Activated CD4-positive, alpha-beta T cell treated with anti-CD3 and anti-CD28 coated beads, Interleukin-2, amount 50 U/mL, for 4 hours (primary cell): ENCODE data around the gene ERI3.
A peak's percentile ranks its signal among the peaks of the same experiment; 100 is the strongest.

Experiments used
- DNase-seq, 2 experiments: peaks; one replicate each; pipeline ENCODE4 v3.0.0-alpha.2; 2020

ERI3 gene

DNA sequence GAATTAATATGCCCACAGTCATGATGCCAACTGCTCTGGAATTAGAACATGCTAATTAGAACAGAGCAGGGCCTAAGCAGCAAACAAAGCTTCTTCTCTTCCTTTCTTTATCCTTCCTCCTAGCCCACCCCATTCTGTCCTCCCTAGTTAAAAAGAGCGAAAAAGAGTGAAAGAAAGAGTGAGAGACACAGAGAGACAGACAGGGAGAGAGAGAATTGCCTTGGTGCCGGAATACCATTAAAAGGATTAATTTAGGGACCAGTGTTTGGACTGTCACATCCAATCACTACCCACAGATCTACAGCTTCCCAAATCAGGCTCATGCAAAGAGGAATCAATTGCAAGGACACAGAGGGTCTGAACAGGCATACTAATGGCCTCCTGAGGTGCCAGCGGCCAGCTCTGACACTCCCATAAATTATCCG, 7.0 kb downstream of the ERI3 start:
- DNase-seq, result no peak

DNA sequence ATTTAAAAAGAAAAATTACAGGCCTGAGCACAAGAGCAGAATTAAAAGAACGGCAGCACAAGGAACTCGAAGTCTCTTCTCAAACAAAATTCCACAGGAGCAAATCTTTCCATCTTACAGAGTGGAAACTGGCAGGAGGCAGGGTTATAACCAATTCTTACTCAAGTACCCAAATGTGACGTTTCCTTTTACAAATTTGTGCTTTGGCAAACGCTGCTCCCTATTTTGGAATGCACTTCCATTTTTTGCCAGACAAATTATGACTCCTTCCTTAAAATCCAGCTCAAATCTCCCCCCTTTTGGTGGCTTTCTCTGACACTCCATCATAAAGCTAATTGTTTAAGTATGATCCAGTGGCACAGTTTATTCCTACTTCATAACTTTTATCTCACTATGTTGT, 7.8 kb downstream of the ERI3 start:
- DNase-seq, result no peak

DNA sequence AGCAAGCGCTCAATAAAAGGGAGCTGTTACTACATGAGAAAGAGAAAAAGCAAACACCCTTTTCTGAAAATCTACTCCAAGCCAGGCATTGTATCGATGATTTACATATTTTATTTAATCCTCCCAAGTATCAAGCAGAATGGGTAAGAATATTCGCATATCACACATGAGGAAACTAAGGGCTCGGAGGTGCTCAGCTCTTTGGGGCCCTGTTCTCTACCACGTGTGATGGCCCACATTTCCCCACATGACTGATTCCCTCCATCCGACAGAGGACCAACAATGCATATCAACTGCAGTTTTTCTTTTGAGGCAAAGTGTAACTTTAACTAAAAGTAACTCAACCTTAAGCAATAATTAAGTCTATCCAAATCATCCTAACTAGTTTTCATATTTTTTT, 8.2 kb downstream of the ERI3 start:
- DNase-seq, result no peak

DNA sequence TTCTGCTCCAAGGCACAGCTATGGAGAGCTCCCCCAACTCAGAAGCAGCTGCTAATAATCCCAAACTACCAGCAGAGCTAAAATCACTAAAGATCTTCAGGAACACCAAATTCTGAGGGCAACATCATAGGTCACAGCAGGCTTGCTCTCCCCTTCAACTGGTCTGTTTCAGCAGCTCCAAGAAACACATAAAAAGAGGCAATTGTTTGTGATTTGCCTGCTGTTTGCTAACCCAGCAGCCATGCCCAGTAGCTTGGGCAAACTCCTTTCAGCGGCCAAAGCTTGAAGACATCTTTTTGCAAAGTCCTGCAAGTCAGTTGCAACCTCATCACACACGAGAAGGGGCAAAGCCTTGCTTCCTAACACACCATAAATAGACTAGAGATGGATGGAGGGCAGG, 8.9 kb downstream of the ERI3 start:
- no peak for DNase-seq

DNA sequence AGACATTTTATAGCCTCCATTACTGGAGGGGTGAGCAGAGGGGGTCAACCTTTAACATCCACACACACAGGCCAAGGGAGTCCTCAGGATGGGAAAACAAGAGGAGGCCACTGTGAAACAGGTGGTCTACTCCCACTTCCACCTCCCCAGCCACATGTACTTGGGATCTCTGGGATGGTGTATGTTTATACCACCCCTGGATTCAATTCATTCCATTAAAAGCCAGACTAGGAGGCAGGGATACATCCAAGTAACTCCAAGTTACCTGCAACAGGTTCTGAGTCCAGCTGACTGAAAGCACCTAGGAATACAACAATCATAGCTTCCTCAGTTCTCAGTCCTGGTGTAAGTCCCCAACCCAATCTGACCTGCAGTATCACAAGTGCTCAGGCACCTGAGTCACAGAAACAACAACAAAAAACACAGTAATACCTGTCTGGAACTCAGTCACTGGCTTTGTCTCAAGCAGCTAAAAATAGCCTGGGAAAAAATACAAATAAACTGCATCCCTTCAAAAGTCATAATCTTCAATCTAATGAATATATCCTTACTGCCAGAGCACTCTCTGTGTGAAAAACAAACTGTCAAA, 9.8 kb downstream of the ERI3 start:
- DNase-seq, result no peak

DNA sequence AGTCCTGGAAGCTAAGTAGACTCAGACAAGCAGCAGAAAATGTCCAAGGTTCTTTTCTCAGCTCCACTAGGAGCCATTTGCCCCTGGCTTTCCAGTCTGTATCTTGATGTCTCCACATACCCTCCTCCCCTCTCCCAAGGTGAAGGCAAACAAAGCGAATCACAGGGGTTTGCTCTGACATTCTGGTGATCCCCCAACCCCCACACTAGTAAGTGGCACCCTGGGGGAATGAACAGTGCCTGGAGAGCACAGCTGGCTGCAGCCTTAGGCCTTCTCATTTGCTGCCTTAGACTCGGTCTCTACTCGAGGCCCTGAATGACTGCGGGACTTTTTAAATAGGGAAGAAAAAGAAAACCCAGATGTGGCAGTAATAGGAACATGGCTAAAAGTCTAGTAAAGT, 15.3 kb downstream of the ERI3 start:
- no peak for DNase-seq

DNA sequence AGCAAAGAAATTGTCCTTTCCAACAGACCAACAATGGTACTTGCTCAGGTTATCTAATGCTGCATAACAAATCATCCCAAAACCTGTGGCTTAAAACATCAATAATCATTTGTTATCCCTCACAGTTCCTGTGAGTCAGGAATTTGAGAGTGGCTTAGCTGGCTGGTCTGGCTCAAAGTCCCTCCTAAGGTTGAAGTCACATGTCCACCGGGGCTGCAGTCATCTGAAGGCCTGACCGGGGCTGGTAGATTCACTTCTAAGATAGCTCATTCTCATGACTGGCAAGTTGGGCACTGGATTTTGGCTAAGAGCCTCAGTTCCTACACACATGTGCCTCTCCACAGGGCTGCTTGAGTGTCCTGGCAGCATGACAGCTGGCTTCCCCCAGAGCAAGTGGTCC, 16.9 kb downstream of the ERI3 start:
- no peak for DNase-seq

DNA sequence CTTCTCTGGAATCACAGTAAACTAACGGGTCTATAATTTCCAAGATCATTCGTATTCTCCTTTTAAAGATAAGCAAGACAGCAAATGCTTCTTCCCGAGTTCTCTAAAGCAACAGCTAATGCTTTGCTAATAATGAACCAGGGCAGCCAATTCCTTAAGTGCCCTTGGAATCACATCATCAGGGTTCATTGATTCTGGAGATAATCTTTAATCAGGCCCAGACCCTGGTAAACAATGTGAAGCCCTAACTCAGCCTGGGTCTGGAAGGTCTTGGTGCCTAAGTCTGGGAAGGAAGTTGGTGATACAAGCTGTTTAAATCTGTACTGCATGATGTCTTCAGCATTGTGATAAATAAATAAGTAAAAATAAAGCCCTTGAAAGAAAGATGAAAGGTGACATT, 18.4 kb downstream of the ERI3 start:
- no peak for DNase-seq

DNA sequence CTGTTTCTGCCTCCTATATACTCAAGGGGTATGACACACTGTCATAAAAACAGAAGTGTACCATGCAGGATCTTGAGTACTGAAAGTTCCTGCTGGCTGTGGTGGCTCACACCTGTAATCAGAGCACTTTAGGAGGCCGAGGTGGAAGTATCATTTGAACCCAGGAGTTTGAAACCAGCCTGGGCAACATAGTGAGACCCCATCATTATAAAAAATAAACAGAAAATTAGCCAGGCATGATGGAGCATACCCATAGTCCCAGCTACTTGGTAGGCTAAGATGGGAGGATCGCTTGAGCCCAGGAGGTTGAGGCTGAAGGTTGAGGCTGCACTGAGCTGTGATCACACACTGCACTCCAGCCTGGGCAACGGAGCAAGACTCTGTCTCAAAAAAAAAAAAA, 20.1 kb downstream of the ERI3 start:
- DNase-seq, result no peak

DNA sequence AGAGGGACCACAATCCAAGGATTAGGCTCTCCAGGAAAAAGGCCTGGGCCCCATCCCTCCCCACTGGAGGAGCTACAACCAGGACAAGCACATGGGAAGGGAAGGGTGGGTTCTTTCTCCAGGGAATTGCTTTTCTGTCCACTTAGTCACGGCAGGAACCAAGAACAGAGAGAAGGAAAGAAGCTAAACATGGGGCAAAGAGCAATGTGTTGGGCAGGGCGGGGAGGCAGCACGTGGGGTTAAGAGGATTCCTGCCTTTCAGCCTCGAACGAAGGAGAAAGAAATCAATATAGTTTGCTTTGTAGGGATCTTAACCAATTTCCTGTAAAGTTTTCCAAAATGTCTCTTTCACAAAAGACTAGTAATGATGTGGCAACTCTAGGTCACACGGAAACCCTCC, 21.7 kb downstream of the ERI3 start:
- no peak for DNase-seq

DNA sequence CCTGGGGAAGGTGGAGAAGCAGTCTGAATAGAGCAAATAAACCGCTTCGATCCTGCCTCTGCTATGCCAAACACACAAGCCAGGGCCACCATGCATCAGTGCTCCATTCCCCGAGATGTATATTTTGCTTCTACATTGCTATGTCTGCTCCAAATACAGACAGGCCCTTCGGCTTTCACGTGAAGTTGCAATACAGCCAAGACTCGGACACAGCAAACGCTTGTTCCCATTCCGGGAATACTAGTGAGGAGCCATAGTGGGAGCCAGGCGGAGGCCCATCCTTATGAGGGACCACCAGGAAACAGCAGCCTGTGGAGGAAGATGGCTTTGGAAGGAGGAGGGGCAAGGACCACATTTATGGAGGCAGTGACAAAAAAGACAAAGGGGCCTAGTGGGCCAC, 22.6 kb downstream of the ERI3 start:
- DNase-seq, result no peak

DNA sequence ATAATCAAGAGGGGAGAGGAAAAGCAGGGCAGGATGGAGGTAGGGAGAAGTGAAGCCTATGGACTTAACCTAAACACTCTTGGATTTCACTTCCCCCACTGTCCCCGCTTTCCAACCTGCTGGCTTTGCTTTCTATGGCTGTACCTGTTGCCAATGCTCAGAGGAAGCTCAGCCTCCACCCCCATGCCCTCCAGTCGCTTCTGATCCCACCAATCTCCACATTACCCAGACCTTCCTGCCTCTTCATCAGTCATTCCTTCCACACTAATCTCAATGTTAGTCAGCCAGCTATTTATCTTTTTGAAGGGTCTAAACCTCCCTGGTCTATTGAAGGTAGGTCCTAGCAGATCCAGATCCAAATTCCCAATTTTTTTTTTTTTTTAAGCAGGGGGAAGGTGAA, 24.1 kb downstream of the ERI3 start:
- DNase-seq, result no peak

DNA sequence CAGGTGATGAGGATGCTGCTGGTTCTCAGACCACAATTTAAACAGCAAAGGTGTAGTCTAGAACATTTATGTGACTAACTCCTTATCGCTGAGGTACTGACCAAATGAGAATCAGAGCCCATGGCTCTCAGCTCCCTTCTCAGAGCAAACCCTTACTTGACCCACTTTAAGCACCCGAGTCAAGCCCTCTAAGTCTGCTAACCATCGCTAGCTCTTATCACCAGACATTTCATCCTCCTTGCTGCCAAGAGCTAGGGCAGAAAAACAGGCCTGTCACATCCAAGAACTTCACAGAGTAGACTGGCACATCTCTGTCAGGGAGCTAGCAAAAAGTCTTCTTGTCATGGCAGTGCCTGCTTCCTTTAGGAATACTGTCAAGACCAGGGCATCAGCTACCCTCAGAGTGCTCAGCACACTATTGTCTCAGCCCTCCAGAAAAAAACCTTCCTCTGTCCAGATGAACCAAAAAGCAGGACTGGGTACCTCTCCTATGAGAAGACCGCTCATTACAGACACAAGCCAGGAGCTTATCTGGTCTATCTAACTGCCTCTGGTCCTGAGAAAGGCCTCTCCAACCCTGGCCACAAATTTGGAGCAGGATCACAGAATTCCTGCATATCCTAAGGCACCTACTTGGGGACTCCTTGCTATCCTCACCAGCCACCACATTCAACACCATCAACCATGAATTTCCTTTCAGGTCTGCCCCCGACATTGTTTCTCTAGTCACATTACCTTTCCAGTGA, 26.2 kb downstream of the ERI3 start:
- no peak for DNase-seq

DNA sequence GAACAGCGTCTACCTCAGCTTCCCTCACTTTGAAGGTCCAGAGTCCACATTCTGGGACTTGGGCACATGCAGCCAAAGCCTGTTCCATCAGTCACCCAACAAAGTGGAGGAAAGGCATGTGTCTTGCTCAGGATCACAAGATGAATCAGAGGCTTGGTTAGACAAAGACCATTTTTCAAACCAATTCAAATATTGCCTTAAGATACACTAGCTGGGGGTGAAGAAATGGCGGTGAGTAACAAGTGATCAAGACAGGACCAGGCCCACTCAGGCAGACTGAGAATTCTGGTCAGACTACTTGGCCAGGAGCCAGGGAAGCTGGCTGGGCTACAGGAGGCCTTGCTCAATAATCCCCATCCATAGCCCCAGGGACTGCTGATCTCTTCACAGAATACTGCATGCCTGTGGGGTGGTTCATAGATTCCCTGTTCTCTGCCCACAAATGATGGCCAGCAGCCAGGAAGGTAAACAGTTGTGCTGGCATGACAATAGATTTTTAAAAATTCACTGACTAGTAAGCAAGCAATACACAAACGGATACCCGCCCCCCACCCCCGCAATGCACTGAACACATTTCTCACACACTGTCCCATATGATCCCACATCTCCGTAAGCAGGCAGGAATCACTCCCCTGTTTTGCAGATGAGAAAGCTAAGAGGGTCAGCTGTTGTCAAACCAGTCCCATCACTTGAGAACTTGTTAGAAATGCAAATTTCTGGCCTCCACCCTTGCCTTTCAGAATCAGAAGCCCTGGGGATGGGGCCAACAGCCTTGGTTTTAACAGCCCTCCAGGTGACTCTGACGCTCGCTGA, 27.2 kb downstream of the ERI3 start:
- DNase-seq, result no peak

DNA sequence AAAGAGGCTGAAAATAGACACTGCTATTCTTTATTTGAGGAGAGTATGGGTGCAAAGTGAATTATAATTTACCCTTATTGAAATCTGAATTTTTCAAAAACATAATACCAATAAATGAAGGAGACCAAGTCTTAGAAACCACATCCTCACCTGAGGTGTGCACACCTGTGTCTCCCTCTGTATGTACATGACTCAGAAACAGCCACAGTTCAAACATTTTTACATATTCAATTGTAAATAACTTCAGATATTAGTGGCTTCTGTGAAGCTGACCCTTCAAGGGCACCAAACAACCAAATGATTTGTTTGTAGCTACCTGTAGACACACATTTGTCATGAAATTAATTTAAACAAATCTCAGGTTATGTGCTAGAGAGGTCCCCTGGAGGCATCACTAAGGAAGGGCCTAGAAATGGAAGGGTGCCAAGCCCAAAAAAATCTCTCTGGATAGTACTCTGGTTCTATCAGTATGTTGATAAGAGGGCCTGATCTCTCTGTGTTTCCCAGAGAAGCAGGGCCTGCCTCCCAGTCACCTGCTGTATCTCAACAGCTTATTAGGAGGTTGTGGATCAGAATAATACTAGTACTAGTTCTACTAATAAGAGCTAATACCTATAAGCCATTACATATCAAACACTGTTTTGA, 28.1 kb downstream of the ERI3 start:
- no peak for DNase-seq

DNA sequence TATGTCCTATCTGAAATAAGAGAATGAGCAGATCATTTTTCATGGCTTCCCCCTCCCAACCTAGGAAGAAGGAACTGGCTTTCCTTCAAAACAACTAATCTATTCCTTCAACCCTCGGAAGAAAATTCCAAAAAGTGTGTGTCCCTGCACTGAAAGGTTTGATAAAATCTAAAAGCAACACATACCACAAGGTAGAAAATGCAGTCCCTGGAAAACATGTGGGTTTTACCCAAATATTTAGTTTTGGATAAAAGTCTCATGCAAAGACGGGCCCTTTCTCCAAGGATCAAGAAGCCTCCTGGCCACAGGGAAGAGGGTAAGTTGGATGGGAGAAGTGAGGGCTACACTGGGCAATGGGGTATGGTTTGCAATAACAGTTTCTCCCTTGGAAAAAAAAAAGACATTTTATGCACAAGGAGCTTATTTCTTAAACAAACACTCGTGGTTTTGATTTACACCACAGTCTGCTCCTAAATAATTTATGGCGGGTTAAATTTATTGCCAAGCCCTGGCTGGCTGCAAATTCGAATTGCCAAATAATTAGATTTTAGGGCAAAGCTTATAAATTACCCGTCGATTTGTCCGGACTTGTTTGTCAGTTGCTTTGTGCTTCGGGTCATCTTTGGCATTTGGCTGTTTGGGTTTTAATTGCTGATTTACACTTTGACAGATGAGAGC, 28.9 kb downstream of the ERI3 start:
- DNase-seq, result no peak

DNA sequence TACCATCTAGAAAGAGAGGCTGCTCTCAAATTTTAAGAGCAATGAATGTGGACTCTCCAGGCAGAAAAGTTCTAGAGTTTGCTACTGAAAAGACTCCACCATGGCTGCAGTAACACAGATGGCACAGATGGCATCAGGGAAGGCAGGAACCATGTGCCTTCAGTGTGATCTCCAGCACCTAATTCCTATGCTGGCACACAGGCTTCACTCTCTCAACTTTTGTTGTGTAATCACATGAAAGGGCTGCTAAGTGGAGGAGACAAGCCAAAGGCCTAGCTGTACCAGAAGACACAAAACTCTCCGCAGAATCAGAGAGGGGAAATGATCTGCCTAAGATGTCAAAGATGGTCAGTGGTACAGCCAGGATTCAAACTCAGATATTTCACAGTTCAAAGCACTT, 31.1 kb downstream of the ERI3 start:
- no peak for DNase-seq

DNA sequence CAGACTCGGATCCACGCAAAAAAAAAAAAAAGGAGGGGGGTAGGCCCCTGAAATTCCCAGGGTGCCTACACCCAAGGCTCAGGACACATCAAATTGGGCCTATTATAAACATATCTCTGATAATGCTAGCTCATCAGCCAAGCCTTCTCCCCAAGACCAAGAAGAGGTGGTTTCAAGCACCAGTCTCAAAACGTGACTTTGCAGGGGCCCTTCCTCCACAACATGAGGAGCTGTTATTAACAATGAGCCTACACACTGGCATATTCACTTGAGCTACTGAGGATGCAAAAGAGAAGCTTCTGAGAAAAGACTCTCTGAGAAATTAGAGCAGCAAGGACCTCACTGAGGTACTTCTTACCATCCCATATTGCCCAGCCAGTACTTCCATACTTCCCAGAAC, 32.7 kb downstream of the ERI3 start:
- no peak for DNase-seq

DNA sequence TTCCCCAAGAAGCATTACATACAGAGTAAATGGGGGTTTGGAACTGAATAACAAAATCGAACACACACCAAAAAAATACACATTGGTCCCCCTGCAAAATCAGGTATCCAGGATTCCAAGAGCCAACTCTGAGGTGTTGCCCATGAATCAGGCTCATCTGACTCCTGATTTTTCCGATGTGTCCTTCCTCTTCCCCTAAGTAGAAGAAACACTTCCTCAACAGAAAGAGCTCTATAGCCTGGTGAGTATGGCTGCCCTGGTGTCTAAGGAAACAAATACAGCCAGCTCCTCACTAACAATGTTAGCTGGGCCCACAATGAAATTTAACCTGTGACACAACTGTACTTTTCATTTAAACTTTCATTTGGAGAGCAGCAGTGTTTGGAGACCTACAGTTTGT, 33.6 kb downstream of the ERI3 start:
- DNase-seq, result no peak

DNA sequence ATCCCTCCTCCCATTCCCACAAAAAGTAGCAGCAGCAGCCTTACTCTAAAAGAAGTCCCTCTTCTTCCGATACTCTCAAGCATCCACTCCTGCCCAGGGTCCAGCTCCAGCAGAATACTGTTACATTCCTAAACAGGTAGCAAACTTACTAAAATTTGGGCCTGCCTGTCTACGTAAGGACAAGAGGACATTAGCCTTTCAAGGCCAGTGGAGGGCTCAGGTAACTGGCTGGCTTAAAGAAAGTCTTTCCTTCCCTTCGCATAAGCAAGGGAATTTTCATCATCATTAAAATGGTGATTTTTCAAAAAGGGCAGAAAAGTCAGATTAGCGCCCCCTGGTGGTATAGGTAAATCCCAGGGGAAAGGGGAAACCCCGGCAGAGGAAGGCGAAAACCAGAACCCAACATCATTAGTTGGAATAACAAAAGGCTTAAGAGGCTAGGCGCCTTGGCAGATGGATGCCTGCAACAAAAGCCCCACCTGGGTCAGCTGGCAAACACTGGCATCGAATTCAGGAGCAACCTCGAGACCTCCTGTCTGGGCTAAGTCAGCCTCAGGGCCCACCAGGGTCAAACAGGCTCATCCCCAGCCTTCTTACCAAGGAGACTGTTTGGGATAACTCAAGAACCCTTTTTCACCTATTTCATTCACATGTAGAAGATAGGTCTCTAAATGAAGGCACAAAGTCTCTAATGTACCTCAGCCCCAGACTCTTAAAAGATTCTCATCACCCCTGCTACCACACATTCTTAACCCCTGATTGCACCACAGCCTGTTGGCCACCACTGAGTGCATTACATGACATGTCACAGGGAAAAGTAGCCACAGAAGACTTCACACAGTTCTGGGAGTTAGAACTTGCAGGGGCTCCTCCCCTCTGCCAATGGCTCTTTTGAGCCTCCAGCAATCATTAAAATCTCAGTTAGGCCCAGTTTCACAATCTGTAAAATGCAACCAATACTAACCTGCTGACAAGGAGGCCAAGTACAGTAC, 36.7 kb downstream of the ERI3 start:
- DNase-seq, result peak; percentile 24 to 29

DNA sequence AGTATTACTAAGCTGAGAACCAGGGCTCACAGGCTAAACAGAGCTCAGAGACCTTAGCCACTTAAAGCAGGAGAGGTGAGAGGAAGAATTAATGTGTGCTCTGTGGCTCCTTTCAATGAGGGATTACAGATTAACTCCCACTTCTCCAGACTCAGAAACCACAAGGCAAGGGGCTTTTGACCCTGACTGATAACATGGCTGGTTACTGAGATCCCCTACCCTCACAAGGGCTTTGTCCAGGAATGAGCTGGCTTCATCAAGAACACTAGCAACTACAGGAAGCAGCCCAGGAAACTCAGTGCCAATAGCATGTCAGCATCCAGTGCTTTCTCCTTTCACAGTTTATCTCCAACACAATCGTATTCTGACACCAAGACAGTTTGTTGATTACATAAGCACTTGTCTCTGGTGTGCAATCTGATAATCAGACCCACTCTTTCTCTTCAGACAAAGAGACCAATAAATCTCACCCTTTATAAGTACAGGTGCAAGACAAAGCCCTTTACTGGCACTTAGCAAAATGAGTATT, 38.8 kb downstream of the ERI3 start:
- DNase-seq, result no peak

DNA sequence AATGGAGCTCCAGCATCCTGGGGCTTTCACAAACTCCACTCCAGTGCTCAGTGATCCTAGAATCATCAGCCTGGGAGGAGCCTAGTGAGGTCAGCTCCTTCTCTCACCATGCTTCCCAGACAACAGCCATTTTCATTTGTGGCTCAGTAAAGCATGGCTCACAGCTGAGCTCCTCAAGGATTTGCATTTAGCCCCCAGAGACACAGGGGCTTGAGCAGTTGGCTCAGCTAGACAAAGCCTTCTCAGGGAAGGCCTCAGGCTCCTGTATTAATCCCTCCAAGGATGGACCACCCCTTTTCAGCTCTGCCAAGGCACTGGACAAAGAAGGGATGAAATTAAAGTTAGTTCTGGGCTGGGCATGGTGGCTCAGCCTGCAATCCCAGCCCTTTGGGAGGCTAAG, 39.5 kb downstream of the ERI3 start:
- no peak for DNase-seq
